Hepatocyte (in vitro differentiated cells): ENCODE data around the gene CNTNAP2. TPM values are rescaled to one million over a fixed set of nuclear protein-coding genes. Genes with fewer than 3 reads are reported as not detected.

ENCODE experiments used
- DNase-seq: peaks from one replicate; pipeline ENCODE4 v3.0.0-alpha.2; 2016; ENCODE audit warnings: low spot score
- H2AFZ ChIP-seq: fragments of 200-600 bp; sonication (generic); 2 replicates; pipeline ENCODE4 v1.6.0; 2016; ENCODE audit warnings: antibody characterized with exemption, mild to moderate bottlenecking
- H3K27ac ChIP-seq: fragments of 200-600 bp; sonication (generic); 2 replicates; pipeline ENCODE4 v1.5.1; 2016; ENCODE audit warnings: mild to moderate bottlenecking
- H3K27me3 ChIP-seq: fragments of 200-600 bp; sonication (generic); 2 replicates; pipeline ENCODE4 v1.6.1; 2016
- H3K36me3 ChIP-seq: fragments of 200-600 bp; sonication (generic); replicated peaks from 2 replicates; pipeline ENCODE4 v1.5.1; 2016; ENCODE audit warnings: low read depth; ENCODE audit not compliant: insufficient read depth
- H3K4me1 ChIP-seq: fragments of 200-600 bp; sonication (generic); 2 replicates; pipeline ENCODE4 v1.5.1; 2016; ENCODE audit warnings: mild to moderate bottlenecking, moderate library complexity; ENCODE audit not compliant: insufficient read depth
- H3K4me2 ChIP-seq: fragments of 200-600 bp; sonication (generic); 2 replicates; pipeline ENCODE4 v1.6.0; 2016
- H3K4me3 ChIP-seq: fragments of 200-600 bp; sonication (generic); 2 replicates; pipeline ENCODE4 v1.5.1; 2016; ENCODE audit warnings: mild to moderate bottlenecking
- H3K79me2 ChIP-seq: fragments of 200-600 bp; sonication (generic); 2 replicates; pipeline ENCODE4 v1.6.0; 2017; ENCODE audit warnings: mild to moderate bottlenecking
- H3K9me2 ChIP-seq: fragments of 200-600 bp; sonication (generic); replicated peaks from 2 replicates; pipeline ENCODE4 v1.6.0; 2017; ENCODE audit warnings: mild to moderate bottlenecking; ENCODE audit not compliant: insufficient read depth
- H3K9me3 ChIP-seq: fragments of 200-600 bp; sonication (generic); 2 replicates; pipeline ENCODE4 v1.5.1; 2016; ENCODE audit warnings: low read depth, mild to moderate bottlenecking
- H4K20me1 ChIP-seq: fragments of 200-600 bp; sonication (generic); 2 replicates; pipeline ENCODE4 v1.6.0; 2016; ENCODE audit warnings: mild to moderate bottlenecking; ENCODE audit not compliant: insufficient read depth, poor library complexity, severe bottlenecking
- EZH2 ChIP-seq: fragments of 200-600 bp; sonication (generic); IDR thresholded peaks from 2 replicates; pipeline ENCODE4 v1.6.1; 2016; ENCODE audit warnings: antibody characterized with exemption, mild to moderate bottlenecking, borderline replicate concordance
- EZH2phosphoT487 ChIP-seq: fragments of 200-600 bp; sonication (generic); IDR thresholded peaks from one replicate; pipeline ENCODE4 v1.6.1; 2018; ENCODE audit warnings: antibody characterized with exemption, mild to moderate bottlenecking, low read depth, moderate library complexity; ENCODE audit not compliant: unreplicated experiment, severe bottlenecking
- WGBS: methylation state at CpG from one replicate; pipeline ENCODE4 v1.1.6; 2016; ENCODE audit warnings: low lambda C conversion rate; ENCODE audit errors: missing lambda C conversion rate; 5-methylcytosine and 5-hydroxymethylcytosine counted together
- polyA plus RNA-seq: library from polyadenylated mRNA; unstranded; fragments of >200 nt; fragmentation: Nextera tagmentation; extraction: Ambion mirVana; gene quantifications from 2 replicates; pipeline ENCODE4 v1.2.1, GENCODE V29; 2016
- total RNA-seq: library from RNA; depleted of rRNA; stranded (reverse); fragments of >200 nt; gene quantifications from 2 replicates; pipeline ENCODE4 v1.2.3, GENCODE V29; 2014
- TF ChIP-seq, protein P1 (sequence below): fragments of 200-600 bp; sonication (generic); IDR thresholded peaks from 2 replicates; pipeline ENCODE4 v1.5.1; 2016; ENCODE audit warnings: antibody characterized with exemption, mild to moderate bottlenecking; ENCODE audit not compliant: poor library complexity

The CNTNAP2 gene
- total and polyA plus RNA-seq, 2 experiments from 2014 or later = 7.5 to 14.7 TPM

DNA sequence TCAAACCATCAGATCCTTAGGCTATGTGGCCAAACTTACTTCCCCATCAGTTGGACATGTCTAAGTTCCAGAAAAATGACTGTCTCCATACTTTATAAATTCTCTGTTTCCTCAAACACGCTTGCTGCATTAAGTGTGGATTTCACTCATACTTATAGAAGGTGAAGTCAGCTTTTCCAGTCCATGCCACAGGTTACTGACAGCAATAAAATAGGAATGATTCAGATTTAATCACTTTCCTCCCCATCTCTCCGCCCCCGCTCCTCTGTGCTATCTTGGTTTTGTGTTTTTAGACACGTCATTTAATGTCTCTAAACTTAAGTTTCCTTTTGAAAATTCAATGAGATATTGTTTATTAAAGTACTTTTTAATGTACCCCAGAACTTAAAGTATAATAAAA, 1376.0 kb downstream of the CNTNAP2 start:
- TF ChIP-seq EZH2 (no peak), EZH2phosphoT487 (no peak)
- TF ChIP-seq, protein P1, sequence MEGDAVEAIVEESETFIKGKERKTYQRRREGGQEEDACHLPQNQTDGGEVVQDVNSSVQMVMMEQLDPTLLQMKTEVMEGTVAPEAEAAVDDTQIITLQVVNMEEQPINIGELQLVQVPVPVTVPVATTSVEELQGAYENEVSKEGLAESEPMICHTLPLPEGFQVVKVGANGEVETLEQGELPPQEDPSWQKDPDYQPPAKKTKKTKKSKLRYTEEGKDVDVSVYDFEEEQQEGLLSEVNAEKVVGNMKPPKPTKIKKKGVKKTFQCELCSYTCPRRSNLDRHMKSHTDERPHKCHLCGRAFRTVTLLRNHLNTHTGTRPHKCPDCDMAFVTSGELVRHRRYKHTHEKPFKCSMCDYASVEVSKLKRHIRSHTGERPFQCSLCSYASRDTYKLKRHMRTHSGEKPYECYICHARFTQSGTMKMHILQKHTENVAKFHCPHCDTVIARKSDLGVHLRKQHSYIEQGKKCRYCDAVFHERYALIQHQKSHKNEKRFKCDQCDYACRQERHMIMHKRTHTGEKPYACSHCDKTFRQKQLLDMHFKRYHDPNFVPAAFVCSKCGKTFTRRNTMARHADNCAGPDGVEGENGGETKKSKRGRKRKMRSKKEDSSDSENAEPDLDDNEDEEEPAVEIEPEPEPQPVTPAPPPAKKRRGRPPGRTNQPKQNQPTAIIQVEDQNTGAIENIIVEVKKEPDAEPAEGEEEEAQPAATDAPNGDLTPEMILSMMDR = no peak
- Histone ChIP-seq H3K9me3 (no peaks in the 10 kb centered on the region), H3K9me2 (no peaks in the 10 kb centered on the region), H2AFZ (no peak overlapping the region), H4K20me1 (no peaks in the 10 kb centered on the region), H3K4me3 (no peak overlapping the region), H3K4me2 (no peak overlapping the region), H3K79me2 (no peaks in the 10 kb centered on the region), H3K36me3 (no peaks in the 10 kb centered on the region), H3K27me3 (no peaks in the 10 kb centered on the region), H3K4me1 (no peaks in the 10 kb centered on the region), H3K27ac (no peak overlapping the region)
- no peak for DNase-seq
- 92% methylated on average over 4 of the region's 4 CpGs for WGBS

DNA sequence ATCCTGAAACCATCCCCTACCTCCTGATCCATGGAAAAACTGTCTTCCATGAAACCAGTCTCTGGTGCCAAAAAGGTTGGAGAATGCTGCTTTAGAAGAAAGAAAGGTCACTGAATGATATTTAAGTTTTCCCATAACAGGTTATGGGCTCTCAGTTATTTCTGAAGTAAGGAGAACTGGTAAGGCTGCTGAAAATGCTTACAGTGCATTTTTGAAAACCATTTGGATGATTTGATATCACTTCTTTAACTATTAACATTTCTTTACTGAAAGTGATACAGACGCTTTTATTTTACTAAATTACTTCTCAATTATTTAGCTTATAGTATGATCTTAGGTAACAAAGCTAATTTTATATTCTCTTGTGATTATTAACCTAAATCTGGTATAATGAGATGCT, 1379.6 kb downstream of the CNTNAP2 start:
- no peaks in the 10 kb centered on the region for H3K79me2 ChIP-seq
- H3K9me3 ChIP-seq = no peaks in the 10 kb centered on the region
- no peak for DNase-seq
- H3K4me3 ChIP-seq = no peak overlapping the region
- no peaks in the 10 kb centered on the region for H3K4me1 ChIP-seq
- H4K20me1 ChIP-seq = no peaks in the 10 kb centered on the region
- H3K27ac ChIP-seq = no peak overlapping the region
- no peaks in the 10 kb centered on the region for H3K9me2 ChIP-seq
- no peak for TF ChIP-seq EZH2phosphoT487
- TF ChIP-seq, protein P1 = no peak
- no peaks in the 10 kb centered on the region for H3K27me3 ChIP-seq
- 88% methylated on average over 1 of the region's 1 CpG for WGBS
- H2AFZ ChIP-seq = no peak overlapping the region
- no peak overlapping the region for H3K4me2 ChIP-seq
- H3K36me3 ChIP-seq = no peaks in the 10 kb centered on the region

DNA sequence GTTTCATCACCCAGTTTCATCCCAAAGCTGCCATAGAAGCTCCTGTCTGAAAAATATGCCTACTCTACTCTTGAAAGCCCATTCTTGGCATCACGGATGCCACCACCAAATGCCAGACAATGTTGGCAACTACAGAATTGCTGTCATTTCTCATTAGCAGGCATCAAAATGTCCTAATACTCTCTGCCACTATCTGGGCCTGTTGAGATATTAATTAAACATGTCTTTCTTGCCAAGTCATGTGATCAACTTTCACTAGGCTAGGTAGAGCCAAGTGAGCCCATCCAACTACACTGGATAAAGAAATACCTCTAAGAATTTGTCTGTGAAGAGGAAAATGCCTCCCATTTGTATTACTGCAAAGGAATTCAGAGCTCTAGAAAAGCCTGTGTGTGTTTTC, 1380.6 kb downstream of the CNTNAP2 start:
- Histone ChIP-seq H3K9me3 (no peaks in the 10 kb centered on the region), H3K79me2 (no peaks in the 10 kb centered on the region), H3K27me3 (no peaks in the 10 kb centered on the region), H3K27ac (no peak overlapping the region), H3K4me2 (no peak overlapping the region), H3K9me2 (no peaks in the 10 kb centered on the region), H2AFZ (no peak overlapping the region), H3K4me3 (no peak overlapping the region), H4K20me1 (no peaks in the 10 kb centered on the region), H3K4me1 (no peaks in the 10 kb centered on the region), H3K36me3 (no peaks in the 10 kb centered on the region)
- TF ChIP-seq, protein P1 = no peak
- TF ChIP-seq EZH2phosphoT487 = no peak
- no peak for TF ChIP-seq EZH2
- DNase-seq = no peak
- 0% methylated on average over 1 of the region's 1 CpG for WGBS

DNA sequence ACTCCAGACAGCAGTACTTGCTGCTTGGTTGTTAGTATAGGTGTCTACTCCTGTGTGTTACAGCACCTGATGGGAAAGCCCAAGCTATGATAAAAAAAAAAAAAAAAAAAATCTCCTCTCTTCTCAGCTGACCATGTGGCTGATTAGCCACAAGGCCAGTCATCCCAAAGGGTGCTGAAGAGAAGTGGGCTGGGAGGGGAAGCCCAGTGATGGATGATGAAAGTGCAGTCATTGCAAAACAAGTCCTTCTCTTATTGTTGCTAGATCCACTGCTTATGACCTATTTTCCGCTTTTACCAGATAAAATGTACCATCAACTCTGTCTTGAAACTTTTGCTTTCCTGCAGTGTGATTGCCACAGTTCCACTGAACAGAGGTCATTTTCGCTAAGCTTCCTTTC, 1381.5 kb downstream of the CNTNAP2 start:
- H3K79me2 ChIP-seq = no peaks in the 10 kb centered on the region
- H3K9me3 ChIP-seq = no peaks in the 10 kb centered on the region
- TF ChIP-seq EZH2phosphoT487 (no peak), EZH2 (no peak)
- TF ChIP-seq, protein P1 = no peak
- WGBS = 94% methylated on average over 2 of the region's 2 CpGs
- H3K36me3 ChIP-seq = no peaks in the 10 kb centered on the region
- H3K27ac ChIP-seq = no peak overlapping the region
- H3K4me1 ChIP-seq = no peaks in the 10 kb centered on the region
- H2AFZ ChIP-seq = no peak overlapping the region
- H4K20me1 ChIP-seq = no peaks in the 10 kb centered on the region
- no peak for DNase-seq
- H3K9me2 ChIP-seq = no peaks in the 10 kb centered on the region
- no peak overlapping the region for H3K4me2 ChIP-seq
- H3K4me3 ChIP-seq = no peak overlapping the region
- H3K27me3 ChIP-seq = no peaks in the 10 kb centered on the region
